A549 (cell line): Measurements from ENCODE around the gene SH2D1B.

Source experiments
- BHLHE40 ChIP-seq: IDR thresholded peaks from 2 replicates; pipeline ENCODE4 v1.6.1; 2012; ENCODE audit warnings: low read depth, low read length, inconsistent platforms
- EP300 ChIP-seq, 2 experiments: fragments of >200 bp; sonication (Bioruptor Twin); formaldehyde crosslinking; IDR thresholded peaks; 2 replicates in 1 of 2; 3 replicates in 1 of 2; pipeline ENCODE4 v1.6.1; 2016 to 2017
- ESRRA ChIP-seq: fragments of 150-350 bp; IDR thresholded peaks from 2 replicates; pipeline ENCODE4 v1.6.1; 2014; ENCODE audit warnings: mild to moderate bottlenecking, low read length, borderline replicate concordance
- HES2 ChIP-seq: fragments of >200 bp; sonication (Bioruptor Twin); formaldehyde crosslinking; IDR thresholded peaks from 2 replicates; pipeline ENCODE4 v1.6.1; 2016
- MYC ChIP-seq: IDR thresholded peaks from 2 replicates; pipeline ENCODE4 v1.6.1; 2012; ENCODE audit warnings: mild to moderate bottlenecking, inconsistent platforms, low read length, improper control_type of control experiment, borderline replicate concordance
- NPAS2 ChIP-seq: fragments of 250-450 bp; sonication (Bioruptor Pico); IDR thresholded peaks from 2 replicates; pipeline ENCODE4 v1.8.0; 2022; ENCODE audit warnings: mild to moderate bottlenecking, moderate library complexity, borderline replicate concordance
- NR3C1 ChIP-seq: fragments of >200 bp; sonication (Bioruptor Twin); formaldehyde crosslinking; IDR thresholded peaks from 3 replicates; pipeline ENCODE4 v1.6.1; 2017
- PHF8 ChIP-seq: fragments of 200-600 bp; sonication (generic); IDR thresholded peaks from 2 replicates; pipeline ENCODE4 v1.6.1; 2016; ENCODE audit warnings: low read depth, mild to moderate bottlenecking, antibody characterized with exemption, moderate library complexity, borderline replicate concordance
- POLR2A ChIP-seq: IDR thresholded peaks from 2 replicates; pipeline ENCODE4 v1.6.1; 2012; ENCODE audit warnings: mild to moderate bottlenecking, low read length
- RAD21 ChIP-seq, 2 experiments: fragments of >200 bp in 1 of 2; sonication (Bioruptor Twin) in 1 of 2; formaldehyde crosslinking in 1 of 2; IDR thresholded peaks in 1 of 2; conservative IDR thresholded peaks in 1 of 2; 2 replicates in 1 of 2; 3 replicates in 1 of 2; pipeline ENCODE4 v1.6.1; 2012 to 2018; ENCODE audit warnings: inconsistent platforms in 1 of 2
- REST ChIP-seq: fragments of 200-600 bp; sonication (generic); IDR thresholded peaks from 2 replicates; pipeline ENCODE4 v1.6.1; 2016; ENCODE audit warnings: antibody characterized with exemption, mild to moderate bottlenecking, moderate library complexity
- SMC3 ChIP-seq: fragments of >200 bp; sonication (Bioruptor Twin); formaldehyde crosslinking; IDR thresholded peaks from 3 replicates; pipeline ENCODE4 v1.6.1; 2018; ENCODE audit warnings: inconsistent platforms
- TF ChIP-seq, protein P1 (sequence below): fragments of >200 bp; sonication (Bioruptor Twin); formaldehyde crosslinking; IDR thresholded peaks from 3 replicates; pipeline ENCODE4 v1.5.1; 2016

GRCh38 chr1:162367772-162368171 lies 44.2 kb downstream of the SH2D1B start:
- TF ChIP-seq, protein P1, sequence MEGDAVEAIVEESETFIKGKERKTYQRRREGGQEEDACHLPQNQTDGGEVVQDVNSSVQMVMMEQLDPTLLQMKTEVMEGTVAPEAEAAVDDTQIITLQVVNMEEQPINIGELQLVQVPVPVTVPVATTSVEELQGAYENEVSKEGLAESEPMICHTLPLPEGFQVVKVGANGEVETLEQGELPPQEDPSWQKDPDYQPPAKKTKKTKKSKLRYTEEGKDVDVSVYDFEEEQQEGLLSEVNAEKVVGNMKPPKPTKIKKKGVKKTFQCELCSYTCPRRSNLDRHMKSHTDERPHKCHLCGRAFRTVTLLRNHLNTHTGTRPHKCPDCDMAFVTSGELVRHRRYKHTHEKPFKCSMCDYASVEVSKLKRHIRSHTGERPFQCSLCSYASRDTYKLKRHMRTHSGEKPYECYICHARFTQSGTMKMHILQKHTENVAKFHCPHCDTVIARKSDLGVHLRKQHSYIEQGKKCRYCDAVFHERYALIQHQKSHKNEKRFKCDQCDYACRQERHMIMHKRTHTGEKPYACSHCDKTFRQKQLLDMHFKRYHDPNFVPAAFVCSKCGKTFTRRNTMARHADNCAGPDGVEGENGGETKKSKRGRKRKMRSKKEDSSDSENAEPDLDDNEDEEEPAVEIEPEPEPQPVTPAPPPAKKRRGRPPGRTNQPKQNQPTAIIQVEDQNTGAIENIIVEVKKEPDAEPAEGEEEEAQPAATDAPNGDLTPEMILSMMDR, result no peak
- TF ChIP-seq POLR2A, result no peak
- TF ChIP-seq NPAS2 (CRISPR knock-in tag), result no peak
- TF ChIP-seq BHLHE40, result no peak
- TF ChIP-seq REST, result no peak
- no peak for TF ChIP-seq SMC3
- TF ChIP-seq EP300 (IDR thresholded peaks at IDR 0.05), result no peak
- TF ChIP-seq MYC, result no peak
- TF ChIP-seq ESRRA, result no peak
- TF ChIP-seq PHF8, result no peak
- no peak for TF ChIP-seq RAD21 (conservative IDR thresholded peaks at IDR 0.05 in 1 of 2, IDR thresholded peaks at IDR 0.05 in 1 of 2)
- no peak for TF ChIP-seq HES2
- TF ChIP-seq NR3C1, result no peak
